Activated naive CD8-positive, alpha-beta T cell treated with anti-CD3 and anti-CD28 coated beads, Interleukin-2, amount 10 ng/mL, durations not matched to agents 7 days and 5 days (primary cell): Measurements from ENCODE around the gene DIO3. TPM values are rescaled to one million over a fixed set of nuclear protein-coding genes. Genes with fewer than 3 reads are reported as not detected.

ENCODE experiments used
- ATAC-seq: fragments of 150-1000 bp; cut with Tn5 transposase; one replicate; pipeline ENCODE4 v1.10.0; 2021; ENCODE audit warnings: low read depth, moderate library complexity
- POLR2A ChIA-PET: fragments of 350-600 bp; sonication (Branson Sonifier 250); formaldehyde crosslinking; loops from one replicate; lab custom pipeline; 2021; ENCODE audit warnings: antibody characterized with exemption; lab: Charles Lee
- DNase-seq: peaks from one replicate; pipeline ENCODE4 v3.0.0; 2021
- H3K27ac Mint-ChIP-seq: one replicate; pipeline ENCODE4 v1.8.0; 2022; ENCODE audit warnings: mild to moderate bottlenecking, mixed read lengths
- H3K27me3 Mint-ChIP-seq: one replicate; pipeline ENCODE4 v1.8.0; 2022; ENCODE audit warnings: mild to moderate bottlenecking, moderate library complexity, mixed read lengths
- H3K36me3 Mint-ChIP-seq: one replicate; pipeline ENCODE4 v1.8.0; 2021; ENCODE audit warnings: mild to moderate bottlenecking, mixed read lengths
- H3K4me1 Mint-ChIP-seq: one replicate; pipeline ENCODE4 v1.8.0; 2021; ENCODE audit warnings: mixed read lengths
- H3K4me3 Mint-ChIP-seq: one replicate; pipeline ENCODE4 v1.8.0; 2022; ENCODE audit warnings: mild to moderate bottlenecking, moderate library complexity, mixed read lengths
- H3K9me3 Mint-ChIP-seq: one replicate; pipeline ENCODE4 v1.8.0; 2021; ENCODE audit warnings: mixed read lengths
- total RNA-seq, 2 experiments: library from RNA; stranded (reverse); gene quantifications; one replicate each; pipeline ENCODE4 v1.2.3, GENCODE V29; 2021

DIO3 gene
- total RNA-seq, 2 experiments from 2014 or later: not detected

DNA sequence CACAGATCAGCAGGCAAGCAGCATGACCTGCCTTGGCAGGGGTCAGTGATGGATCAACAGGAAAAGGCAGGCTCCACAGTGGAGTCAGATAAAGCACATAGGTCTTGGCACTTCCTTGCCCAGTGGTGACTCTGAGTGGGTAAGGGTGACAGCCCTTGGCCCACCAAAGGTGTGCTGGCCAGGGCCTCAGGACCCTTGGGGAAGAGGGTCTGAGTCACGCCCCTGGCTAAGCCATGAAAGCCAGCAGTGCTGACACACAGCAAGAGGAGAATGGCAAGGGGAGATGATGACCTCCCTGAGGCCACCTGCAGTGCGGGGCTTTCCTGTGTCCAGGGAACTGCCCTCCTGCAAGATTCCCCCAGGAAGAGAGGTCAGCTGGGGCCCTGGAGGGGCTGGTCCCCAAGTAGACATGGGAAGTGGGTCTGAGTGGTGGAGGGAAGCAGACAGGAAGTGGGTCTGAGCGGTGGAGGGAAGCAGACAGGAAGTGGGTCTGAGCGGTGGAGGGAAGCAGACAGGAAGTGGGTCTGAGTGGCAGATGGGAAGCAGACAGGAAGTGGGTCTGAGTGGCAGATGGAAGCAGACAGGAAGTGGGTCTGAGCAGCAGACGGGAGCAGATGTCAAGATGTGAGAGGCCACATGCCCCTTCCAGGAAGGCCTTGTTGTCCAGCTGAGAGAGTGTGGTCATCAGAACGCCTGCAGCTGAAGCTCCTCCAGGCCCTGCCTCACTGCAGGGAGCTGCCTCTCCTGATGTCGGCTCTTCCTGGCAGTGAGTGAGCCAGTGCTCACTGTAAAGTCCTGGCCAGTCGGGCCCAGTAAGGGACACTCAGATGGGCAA, 34.8 kb downstream of the DIO3 start:
- ATAC-seq: peak; percentile 51
- H3K27me3 Mint-ChIP-seq: peaks cover 4% of the 10 kb centered on the region
- POLR2A ChIA-PET: no interaction called here

DNA sequence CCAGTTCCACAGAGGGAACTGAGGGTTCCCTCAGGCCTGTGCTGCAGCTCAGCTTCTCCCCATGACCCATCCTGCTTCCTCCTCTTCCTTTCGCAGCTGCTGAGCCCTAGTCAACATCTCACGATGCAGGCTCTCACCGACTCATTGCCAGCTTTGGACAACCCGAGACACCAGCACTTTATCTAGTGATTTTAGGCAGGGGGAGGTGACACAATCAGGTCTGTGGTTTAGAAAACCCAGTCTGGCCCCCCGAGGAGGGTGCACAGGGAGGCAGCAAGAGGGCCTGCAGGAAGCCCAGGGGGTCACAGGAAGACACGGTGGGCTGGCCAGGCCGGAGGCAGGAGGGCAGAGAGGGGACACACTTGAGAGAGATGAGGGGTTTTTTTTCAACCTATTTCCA, 35.4 kb downstream of the DIO3 start:
- Mint-ChIP-seq H3K9me3 (peaks cover 29% of the 10 kb centered on the region), H3K36me3 (peaks cover 17% of the 10 kb centered on the region), H3K27ac (peak overlapping the region; percentile 86), H3K4me1 (peaks cover 33% of the 10 kb centered on the region), H3K27me3 (peaks cover under 1% of the 10 kb centered on the region), H3K4me3 (peak overlapping the region; percentile 56)
- ATAC-seq (peak; percentile 23), DNase-seq (peak; percentile 28)
- POLR2A ChIA-PET: no interaction called here

More for the DNA sequence above, 34.8 kb downstream of the DIO3 start:
- peaks cover 33% of the 10 kb centered on the region for H3K4me1 Mint-ChIP-seq
- peaks cover 29% of the 10 kb centered on the region for H3K9me3 Mint-ChIP-seq
- peaks cover 17% of the 10 kb centered on the region for H3K36me3 Mint-ChIP-seq
- peak; percentile 60 for DNase-seq
- H3K4me3 Mint-ChIP-seq: peak overlapping the region; percentile 56
- peak overlapping the region; percentile 86 for H3K27ac Mint-ChIP-seq

DNA sequence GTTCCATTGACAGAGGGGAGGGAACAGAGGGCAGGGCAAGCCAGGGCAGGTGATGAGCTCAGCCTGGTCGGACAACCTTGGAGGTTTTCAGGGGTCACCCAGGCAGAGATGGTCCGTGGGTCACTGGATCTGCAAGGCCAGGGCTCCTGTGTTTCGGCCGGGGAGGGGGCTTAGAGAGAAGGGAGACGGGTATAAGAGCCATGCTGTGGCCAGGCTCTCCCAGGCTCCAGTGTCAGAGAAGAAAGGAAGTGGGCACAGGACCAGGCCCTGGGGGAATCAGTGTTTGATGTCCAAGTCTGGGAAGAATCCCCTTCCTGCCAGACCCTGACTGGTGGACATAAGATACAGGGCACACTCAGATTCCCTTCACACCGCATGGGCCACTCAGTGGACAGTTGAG, 36.9 kb downstream of the DIO3 start:
- Mint-ChIP-seq H3K4me3 (no peak overlapping the region), H3K9me3 (peaks cover 29% of the 10 kb centered on the region), H3K27ac (peak overlapping the region; percentile 56), H3K27me3 (no peaks in the 10 kb centered on the region), H3K36me3 (peaks cover 17% of the 10 kb centered on the region), H3K4me1 (peaks cover 33% of the 10 kb centered on the region)
- no peak for DNase-seq
- POLR2A ChIA-PET: no interaction called here
- ATAC-seq: no peak

DNA sequence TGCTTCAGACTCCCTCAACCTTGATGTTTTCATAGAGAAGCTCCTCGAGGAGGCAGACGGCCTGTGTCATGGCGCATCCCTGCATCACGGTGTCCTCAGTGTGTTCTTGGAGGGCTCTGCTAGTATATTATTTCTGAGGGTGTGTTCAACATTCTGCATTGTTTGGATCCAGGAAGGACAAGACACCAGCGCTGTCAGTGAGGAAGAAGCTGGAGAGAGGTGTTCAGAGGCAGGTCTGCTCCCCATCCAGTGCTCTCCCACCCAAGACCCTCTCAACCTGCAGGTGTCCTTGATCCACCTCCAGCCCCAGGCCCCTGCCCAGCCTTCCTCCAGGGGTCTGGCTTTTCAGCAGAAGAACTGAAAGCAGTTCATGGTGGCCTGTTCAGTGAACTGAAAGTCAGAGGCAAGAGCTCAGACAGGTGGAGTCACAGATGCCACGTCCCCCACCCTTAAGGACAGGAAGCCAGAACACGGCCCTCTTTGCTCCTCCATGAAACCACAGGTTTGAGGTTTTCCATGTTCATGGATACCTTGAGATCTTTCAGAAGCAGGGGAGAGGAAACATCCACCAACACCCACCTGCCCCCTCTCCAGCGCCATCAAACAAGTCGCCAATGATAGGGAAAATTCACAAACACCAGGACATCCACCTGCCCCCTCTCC, 37.4 kb downstream of the DIO3 start:
- H3K4me1 Mint-ChIP-seq: peaks cover 33% of the 10 kb centered on the region
- peaks cover 29% of the 10 kb centered on the region for H3K9me3 Mint-ChIP-seq
- POLR2A ChIA-PET: no interaction called here
- H3K36me3 Mint-ChIP-seq: peaks cover 17% of the 10 kb centered on the region
- H3K27ac Mint-ChIP-seq: no peak overlapping the region
- no peaks in the 10 kb centered on the region for H3K27me3 Mint-ChIP-seq
- DNase-seq: no peak
- ATAC-seq: no peak
- H3K4me3 Mint-ChIP-seq: no peak overlapping the region

DNA sequence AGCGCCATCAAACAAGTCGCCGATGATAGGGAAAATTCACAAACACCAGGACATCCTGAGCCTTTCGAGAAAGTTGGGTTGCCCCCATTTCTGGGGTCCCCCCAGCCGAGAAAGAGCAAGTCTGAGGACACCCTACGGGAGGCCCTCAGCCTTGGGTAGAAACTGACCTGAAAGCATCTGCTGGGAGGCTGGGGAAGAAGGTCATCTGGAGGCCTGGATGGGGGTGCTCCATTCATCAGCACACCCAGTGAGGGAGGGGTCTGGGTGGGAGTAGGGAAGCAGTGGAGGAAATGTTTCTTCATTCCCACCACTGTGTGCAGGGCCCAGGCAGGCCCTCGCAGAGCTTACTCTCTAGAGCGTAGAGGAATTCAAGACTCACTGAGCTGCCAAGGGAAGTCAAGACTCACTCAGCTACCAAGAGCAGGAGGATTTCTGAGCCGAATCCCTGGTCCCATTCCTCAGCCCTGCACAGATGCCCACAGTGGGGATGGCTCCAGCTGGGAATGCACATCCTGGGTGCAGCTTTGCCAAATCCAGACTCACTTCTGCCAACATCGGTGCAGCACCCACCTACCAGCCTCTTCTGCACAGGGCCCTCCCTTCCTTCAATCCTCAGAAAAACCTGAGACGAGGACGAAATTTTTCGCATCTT, 38.1 kb downstream of the DIO3 start:
- H3K4me1 Mint-ChIP-seq: peaks cover 30% of the 10 kb centered on the region
- H3K4me3 Mint-ChIP-seq: no peak overlapping the region
- peak; percentile 14 for DNase-seq
- H3K27ac Mint-ChIP-seq: no peak overlapping the region
- no peak for ATAC-seq
- H3K9me3 Mint-ChIP-seq: peaks cover 26% of the 10 kb centered on the region
- POLR2A ChIA-PET: no interaction called here
- H3K36me3 Mint-ChIP-seq: peaks cover 15% of the 10 kb centered on the region
- H3K27me3 Mint-ChIP-seq: no peaks in the 10 kb centered on the region

DNA sequence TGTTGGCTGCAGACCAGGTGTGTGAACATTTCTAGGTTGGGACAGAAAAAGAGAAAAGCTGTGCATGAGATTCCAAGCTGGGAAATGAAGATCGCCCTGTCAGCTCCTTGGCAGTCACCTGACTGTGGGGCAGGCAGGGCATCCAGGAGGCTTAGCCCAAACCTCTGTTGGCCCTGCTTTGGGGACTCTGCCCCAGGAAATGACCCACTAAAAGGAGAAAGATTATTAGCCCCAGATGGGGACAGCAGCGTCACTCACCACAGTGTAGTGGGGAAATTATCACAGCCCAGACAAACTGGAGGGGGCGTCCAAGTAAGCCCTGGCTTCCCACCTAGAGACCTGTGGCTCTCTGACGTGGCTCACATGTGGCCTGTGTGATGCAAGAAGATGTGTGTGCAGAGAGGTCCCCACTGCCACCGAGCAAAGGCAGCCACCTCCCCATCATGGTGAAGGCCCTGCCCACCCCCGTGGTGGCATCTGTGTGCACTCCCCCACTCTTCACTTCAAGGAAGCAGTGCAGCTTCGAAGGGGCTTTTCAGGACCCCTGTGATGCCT, 39.1 kb downstream of the DIO3 start:
- no peak for ATAC-seq
- H3K36me3 Mint-ChIP-seq: peaks cover 15% of the 10 kb centered on the region
- H3K27ac Mint-ChIP-seq: no peak overlapping the region
- H3K4me1 Mint-ChIP-seq: peaks cover 31% of the 10 kb centered on the region
- H3K9me3 Mint-ChIP-seq: peaks cover 20% of the 10 kb centered on the region
- peak; percentile 10 for DNase-seq
- POLR2A ChIA-PET: no interaction called here
- H3K27me3 Mint-ChIP-seq: peaks cover 3% of the 10 kb centered on the region
- no peak overlapping the region for H3K4me3 Mint-ChIP-seq

DNA sequence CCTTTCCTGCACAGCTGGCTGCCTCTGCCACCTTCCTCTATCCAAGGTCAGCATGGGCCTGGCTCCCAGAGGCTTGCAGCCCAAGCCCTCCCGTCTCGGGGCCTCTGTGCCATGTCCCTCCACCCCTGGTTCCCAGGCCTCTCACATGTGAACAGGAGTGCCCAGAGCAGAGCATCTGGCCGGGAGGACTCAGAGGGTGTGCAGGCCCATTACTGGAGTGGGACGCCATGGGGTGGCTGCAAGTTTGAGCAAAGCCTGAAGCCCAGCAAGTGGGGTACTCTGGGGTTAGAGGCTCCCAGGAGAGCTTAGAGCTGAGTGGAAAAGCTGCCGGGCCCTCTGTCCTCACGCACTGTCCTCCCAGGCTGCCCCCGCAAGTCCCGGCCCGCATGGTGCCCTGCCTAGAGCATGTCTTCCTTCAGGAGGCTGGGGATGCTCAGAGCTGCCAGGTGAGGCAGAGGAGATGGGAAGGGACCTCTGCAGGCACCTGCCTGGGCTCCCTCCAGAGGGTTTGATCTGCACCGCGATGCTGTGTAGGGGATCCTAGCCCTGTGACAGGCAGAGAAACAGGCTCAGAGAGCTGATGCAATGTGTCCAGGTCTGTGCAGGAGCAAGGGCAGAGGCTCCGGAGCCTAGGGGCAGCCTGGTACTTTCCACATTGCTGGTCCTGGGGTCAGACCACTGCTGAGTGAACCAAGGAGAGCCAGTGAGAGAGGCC, 39.8 kb downstream of the DIO3 start:
- H3K27ac Mint-ChIP-seq: no peak overlapping the region
- POLR2A ChIA-PET: no interaction called here
- H3K4me1 Mint-ChIP-seq: peaks cover 26% of the 10 kb centered on the region
- H3K36me3 Mint-ChIP-seq: peaks cover 15% of the 10 kb centered on the region
- peaks cover 14% of the 10 kb centered on the region for H3K9me3 Mint-ChIP-seq
- DNase-seq (peak; percentile 21), ATAC-seq (no peak)
- no peak overlapping the region for H3K4me3 Mint-ChIP-seq
- peaks cover 10% of the 10 kb centered on the region for H3K27me3 Mint-ChIP-seq

DNA sequence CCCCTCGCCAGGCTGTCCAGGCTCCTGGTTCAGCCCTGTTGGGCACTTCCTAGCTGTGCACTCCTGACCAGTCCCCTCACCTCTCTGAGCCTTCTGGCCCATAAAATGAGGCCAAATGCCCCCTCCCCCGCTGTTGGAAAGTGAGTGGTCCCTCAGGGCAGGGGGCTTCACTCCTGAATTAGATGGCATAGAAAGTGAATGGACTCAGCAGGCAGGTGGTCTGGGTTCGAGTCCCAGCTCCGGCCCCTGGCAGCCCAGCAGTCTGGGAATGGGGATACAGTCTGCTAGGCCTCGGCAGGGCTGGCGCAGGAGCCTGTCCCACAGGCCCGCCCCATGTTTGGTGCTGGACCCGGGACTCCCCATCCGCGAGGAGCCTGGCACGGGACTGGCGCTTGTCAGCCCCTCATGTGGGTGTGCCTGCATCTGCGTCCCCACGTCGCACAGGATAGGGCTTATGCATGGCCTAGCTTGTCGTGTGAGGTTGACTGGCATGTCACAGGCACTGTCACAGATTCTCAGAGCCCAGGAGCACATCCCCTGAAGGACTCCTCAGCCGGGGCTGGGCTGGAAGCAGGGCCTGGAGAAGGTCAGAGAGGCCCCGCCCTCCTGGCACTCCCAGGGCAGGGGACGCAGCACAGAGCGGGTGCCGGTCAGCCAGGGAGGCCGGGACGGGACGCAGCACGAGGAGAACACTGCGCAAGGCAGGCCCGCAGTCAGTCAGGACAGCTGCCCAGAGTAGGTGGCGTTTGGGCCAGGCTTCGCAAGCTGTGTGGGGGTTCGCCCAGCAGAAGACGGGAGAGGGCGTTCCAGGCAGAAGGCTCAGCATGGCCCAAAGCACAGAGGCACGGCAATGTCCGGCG, 40.5 kb downstream of the DIO3 start:
- DNase-seq (peak; percentile 15), ATAC-seq (no peak)
- POLR2A ChIA-PET: no interaction called here
- peaks cover 13% of the 10 kb centered on the region for H3K36me3 Mint-ChIP-seq
- H3K27me3 Mint-ChIP-seq: peaks cover 17% of the 10 kb centered on the region
- H3K27ac Mint-ChIP-seq: no peak overlapping the region
- no peak overlapping the region for H3K4me3 Mint-ChIP-seq
- H3K4me1 Mint-ChIP-seq: peaks cover 18% of the 10 kb centered on the region
- H3K9me3 Mint-ChIP-seq: peaks cover 11% of the 10 kb centered on the region

DNA sequence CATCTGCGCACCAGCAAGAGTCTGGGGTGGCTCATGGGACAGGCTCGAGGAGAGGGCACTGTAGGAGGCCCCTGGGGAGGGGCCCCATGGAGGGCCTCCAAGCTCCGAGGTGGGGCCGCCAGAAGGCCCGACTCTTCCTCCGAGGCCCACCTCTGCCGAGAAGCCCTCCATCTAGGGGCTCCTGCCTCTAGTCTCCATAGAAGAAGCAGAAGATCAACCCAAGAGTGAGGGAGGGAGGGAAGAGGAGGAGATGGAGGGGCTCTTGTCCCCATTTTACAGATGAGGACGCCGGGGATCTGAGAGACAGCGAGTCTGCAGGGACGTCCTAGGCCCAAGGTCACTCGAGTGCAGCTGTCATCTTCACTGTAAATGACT, 41.2 kb downstream of the DIO3 start:
- H3K36me3 Mint-ChIP-seq: peaks cover 10% of the 10 kb centered on the region
- H3K9me3 Mint-ChIP-seq: peaks cover 11% of the 10 kb centered on the region
- no peak overlapping the region for H3K27ac Mint-ChIP-seq
- POLR2A ChIA-PET: no interaction called here
- peak; percentile 24 for DNase-seq
- ATAC-seq: no peak
- H3K4me3 Mint-ChIP-seq: no peak overlapping the region
- peaks cover 14% of the 10 kb centered on the region for H3K4me1 Mint-ChIP-seq
- H3K27me3 Mint-ChIP-seq: peaks cover 19% of the 10 kb centered on the region

DNA sequence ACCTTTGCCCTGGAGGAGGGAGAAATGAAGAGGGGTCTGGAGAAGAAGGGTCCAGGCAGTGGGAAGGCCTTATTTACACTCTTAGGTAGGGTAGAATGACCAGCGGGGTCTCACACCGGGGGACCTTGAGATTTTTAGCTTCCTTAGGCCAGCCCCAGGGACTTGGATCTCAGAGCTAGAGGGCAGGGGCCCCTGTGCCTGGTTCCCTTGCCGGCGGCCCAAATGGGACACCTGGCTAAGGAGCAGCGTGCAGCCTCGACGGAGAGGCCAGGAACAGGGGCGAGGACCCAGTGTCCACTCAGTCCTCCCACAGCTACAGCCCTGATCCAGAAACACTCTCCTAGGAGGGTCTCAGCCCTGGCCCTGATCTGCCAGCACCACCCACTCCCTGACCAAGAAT, 41.8 kb downstream of the DIO3 start:
- H3K4me3 Mint-ChIP-seq: no peak overlapping the region
- no peak overlapping the region for H3K27ac Mint-ChIP-seq
- peaks cover 21% of the 10 kb centered on the region for H3K27me3 Mint-ChIP-seq
- peaks cover 4% of the 10 kb centered on the region for H3K36me3 Mint-ChIP-seq
- peaks cover 4% of the 10 kb centered on the region for H3K9me3 Mint-ChIP-seq
- POLR2A ChIA-PET: no interaction called here
- H3K4me1 Mint-ChIP-seq: peaks cover 7% of the 10 kb centered on the region
- DNase-seq: peak; percentile 16
- ATAC-seq: no peak

DNA sequence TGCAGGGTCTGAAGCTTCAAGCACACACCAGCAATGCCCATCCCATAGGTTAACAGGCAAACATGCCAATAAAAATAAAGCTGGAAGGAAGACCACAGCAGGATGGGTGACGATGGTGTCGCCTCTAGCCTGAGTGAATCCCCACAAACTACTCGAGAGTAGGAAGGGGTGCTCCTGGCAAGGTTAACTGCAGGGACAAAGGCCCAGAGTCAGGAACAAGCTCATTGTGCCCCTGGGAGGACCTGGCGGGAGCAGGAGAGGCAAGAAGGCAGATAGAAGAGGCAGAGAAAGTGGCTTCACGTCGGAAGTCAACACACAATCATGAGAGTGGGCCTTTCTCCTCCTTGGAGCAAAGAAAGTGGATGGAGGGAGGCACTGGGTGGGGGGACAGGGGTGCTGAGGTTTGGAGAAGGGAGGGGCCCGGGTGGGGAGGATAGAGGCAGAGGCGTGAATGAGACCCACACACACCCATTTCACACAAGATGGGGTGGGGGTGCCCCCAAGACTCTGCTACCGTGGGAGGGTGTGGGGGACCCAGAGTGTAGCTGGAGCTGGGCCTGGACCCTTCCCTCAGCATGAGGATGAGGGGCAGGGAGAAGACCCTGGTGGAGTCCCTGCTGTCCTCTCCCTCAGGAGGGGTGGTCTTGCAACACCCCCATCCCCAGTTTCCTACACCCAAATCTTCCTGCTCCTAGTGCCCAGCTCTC, 43.1 kb downstream of the DIO3 start:
- Mint-ChIP-seq H3K9me3 (no peaks in the 10 kb centered on the region), H3K4me1 (peaks cover 4% of the 10 kb centered on the region), H3K36me3 (no peaks in the 10 kb centered on the region), H3K27me3 (peaks cover 34% of the 10 kb centered on the region), H3K27ac (no peak overlapping the region), H3K4me3 (no peak overlapping the region)
- POLR2A ChIA-PET: no interaction called here
- no peak for ATAC-seq
- peak; percentile 15 for DNase-seq
